ENCODE data around the gene SLC35C1.
A peak's percentile ranks its signal among the peaks of the same experiment; 100 is the strongest.
"Not testable (repeated sequence)": the region's sequence is repeated elsewhere in the genome, so short reads cannot be mapped to it uniquely, and the experiment has no call there.

SLC35C1 gene

DNA sequence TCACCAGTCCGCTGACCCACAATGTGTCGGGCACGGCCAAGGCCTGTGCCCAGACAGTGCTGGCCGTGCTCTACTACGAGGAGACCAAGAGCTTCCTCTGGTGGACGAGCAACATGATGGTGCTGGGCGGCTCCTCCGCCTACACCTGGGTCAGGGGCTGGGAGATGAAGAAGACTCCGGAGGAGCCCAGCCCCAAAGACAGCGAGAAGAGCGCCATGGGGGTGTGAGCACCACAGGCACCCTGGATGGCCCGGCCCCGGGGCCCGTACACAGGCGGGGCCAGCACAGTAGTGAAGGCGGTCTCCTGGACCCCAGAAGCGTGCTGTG lies 6.1 kb downstream of the SLC35C1 start:
- no peak for DNase-seq (ENCODE audit: low read depth)

DNA sequence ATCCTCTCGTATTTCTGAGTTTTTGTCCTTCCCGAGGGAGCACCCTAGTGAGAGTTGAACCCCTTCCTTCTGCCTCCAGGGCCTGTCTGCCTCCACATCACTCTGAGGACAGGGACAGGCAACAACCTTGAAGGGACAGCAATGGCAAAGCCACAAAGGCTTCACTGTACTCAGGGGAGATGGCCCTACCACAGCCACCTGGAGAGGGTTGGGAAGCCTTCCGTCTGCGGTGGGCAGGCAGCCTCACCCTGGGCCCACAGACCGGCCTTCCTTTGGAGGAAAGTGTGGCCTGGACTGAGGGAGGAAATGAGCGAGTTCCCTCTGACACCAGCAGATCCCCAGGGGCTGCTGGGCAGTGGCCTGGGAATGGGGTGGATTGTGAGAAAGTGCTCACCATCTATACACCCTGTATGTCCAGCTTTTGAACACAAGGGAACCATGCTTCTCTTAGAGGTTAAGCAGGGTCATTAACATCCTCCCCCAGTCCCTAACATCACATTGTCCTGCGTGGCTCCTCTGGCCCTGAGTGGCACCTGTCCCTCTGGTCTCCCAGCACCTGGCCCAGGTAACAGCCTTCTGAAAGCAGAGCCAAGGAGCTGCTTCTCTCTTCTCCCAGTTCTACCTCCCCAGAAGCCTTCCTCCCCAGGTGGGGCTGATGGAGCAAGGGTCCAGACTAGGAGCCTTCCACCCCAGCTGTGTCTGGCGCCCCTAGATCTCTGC lies 6.8 kb downstream of the SLC35C1 start:
- no peak for DNase-seq (ENCODE audit: low read depth)

DNA sequence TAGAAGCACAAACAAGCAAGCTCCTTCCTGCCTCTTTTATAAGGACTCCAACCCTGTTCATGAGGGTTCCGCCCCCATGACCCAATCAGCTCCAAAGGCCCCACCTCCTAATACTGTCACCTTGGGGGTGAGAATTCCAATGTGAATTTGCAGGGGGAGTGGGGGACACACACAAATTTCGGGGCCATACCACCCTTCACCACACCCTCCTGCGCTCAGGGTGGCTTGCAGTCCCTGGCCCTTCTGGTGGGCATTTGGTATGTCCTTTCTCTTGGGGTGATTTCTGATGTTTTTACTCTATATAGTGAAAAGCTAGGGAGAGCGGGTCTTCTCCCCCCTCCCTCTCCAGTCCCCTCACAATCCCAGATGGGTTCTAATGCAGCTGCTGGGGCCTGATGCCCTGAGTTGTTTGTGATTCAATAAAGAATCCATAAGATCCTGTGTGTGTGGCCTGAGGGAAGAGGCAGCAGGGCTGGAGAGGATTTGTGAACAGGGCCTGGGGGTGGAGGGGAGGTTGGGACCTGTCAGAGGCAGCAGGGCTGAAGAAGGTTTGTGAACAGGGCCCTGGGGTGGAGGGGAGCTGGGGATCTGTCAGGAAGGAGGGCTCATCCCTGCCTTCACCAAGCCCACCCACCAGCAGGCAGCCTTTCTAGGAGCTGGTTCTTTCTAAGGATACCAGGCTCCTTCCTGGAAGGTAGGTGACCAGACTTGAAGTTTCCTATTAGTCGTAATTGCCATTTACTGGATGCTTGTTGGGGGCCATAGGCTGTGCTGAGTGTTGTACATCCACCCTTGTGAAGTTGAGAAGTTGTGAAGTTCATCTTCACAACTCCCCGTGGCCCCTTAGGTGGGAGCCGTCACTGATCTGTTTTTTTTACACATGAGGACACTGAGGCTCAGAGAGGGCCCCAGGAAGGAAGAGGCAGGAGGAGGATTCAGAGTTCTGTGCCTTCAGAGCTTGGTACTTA lies 7.9 kb downstream of the SLC35C1 start:
- DNase-seq (ENCODE audit: low read depth), result no peak

DNA sequence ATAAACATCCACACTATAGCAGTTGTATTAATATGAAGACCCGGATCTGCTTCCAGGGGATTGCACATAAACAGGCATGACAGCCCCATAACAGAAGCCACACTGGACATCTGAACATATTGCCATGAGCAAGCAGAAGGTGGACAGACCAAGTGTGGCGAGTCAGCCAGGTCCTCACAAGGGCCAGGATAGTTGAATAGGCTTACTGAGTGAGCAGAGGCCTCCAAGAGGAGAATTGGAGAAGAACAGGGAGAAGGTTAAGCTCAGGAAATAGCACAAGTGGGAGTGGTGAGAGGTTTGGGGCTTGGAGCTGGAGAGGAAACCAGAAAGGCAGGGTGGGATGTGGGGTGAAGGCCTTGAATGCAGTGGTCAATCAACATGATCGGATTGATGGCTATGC lies 10.8 kb downstream of the SLC35C1 start:
- no peak for DNase-seq (ENCODE audit: low read depth)

DNA sequence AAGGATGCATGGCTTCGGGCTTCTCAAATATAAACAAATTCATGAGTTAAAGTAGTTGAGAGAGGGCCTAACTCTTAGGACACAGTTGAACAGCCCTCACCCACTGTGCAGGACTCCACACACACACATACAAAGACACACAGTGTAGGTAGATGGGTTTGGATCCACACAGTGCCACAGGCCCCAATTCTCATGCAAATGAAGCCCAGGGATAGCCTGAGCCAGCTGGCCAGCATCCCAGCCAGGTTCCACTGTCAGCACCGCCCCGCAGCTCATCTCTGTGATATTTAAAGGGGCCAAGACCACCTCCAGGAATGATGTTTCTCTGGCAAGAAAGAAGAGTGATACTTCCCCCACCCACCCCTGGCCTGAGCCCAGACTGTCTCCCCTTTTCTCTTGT lies 11.7 kb downstream of the SLC35C1 start:
- no peak for DNase-seq (ENCODE audit: low read depth)

DNA sequence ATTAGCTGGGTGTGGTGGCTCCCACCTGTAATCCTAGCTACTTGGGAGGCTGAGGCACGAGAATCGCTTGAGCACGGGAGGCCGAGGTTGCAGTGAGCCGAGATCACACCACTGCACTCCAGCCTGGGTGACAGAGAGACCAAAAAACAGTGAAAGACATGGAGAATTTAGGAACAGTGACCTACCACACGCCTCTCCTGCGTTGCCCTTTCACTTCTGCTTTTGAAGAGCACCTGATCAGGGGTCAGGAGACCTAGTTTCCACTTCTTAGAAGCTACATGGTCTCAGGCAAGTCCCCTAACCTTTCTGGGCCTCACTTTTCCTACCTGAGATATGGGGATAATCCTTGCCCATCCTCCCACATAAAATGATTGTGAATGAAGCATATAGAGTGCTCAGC lies 12.2 kb downstream of the SLC35C1 start:
- no peak for DNase-seq (ENCODE audit: low read depth)

DNA sequence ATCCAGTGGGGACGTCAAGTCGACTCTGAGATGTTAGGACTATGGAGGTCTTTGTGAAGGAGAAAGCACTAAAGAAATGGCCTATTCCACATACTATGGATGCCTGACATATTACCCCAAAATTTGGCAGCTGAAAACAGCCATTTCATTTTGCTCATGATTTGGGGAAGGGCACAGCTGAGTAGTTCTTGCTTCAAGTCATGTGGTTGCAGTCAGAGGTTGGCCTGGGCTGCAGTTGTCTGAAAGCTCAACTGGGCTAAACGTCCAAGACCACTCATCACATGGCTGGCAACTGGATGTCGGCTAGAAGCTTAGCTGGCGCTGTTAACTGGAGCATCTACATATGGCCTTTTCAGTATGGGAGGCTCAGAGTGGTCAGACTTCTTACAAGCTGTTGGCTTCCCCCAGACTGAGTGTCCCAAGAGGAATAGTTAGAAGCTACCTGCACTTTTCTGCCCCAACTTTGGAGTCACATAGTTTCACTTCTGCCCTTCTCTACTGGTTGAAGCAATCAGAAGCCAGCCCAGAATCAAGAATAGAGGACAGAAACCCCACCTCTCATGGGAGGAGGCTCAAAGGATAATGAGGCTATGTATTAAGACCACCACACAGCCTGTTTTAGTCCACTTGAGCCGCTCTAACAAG lies 14.1 kb downstream of the SLC35C1 start:
- DNase-seq (ENCODE audit: low read depth), result no peak

DNA sequence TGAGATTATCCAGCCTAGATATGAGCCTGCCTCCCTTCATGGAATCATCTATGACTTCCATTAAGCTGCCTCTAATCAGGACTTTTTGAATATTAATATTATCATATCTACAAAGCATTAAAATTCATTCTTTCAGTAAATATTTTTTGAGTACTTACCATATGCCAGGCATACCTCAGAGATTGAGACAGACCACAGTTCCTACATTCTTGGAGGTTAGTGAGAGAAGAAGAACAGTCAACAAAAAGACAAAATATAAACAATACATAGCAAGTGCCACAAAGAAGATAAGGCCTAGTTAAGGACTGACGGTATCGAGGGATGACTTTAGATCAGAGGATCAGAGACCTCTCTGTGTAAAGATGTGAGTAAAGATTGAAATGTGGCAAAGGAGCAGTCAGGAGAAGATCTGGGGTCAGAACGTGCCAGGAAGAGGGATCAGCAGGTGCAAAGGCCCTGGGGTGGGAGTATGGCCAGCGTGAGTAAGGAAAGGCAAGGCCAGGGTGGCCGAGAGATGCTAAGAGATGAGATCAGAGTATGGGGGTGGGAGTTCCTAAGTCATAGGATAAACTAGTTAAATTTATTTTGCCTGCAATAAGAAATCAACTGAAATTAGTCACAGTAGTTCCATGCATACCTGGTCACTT lies 15.4 kb downstream of the SLC35C1 start:
- DNase-seq (ENCODE audit: low read depth), result no peak

DNA sequence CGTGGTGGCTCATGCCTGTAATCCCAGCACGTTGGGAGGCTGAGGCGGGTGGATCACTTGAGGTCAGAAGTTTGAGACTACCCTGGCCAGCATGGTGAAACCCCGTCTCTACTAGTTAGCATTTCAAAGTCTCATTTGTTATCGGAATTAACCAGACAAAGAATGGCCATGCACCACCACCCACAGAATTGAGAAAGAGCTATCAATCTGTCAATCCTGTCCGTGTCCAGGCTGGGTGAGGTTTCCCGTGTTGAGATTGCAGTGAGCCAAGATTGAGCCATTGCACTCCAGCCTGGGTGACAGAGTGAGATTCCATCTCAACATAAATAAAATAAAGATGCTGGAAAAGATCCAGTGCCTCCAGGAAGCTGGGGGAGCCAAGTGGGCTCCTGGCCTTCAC lies 21.5 kb downstream of the SLC35C1 start:
- not testable (repeated sequence) for DNase-seq (ENCODE audit: low read depth)

DNA sequence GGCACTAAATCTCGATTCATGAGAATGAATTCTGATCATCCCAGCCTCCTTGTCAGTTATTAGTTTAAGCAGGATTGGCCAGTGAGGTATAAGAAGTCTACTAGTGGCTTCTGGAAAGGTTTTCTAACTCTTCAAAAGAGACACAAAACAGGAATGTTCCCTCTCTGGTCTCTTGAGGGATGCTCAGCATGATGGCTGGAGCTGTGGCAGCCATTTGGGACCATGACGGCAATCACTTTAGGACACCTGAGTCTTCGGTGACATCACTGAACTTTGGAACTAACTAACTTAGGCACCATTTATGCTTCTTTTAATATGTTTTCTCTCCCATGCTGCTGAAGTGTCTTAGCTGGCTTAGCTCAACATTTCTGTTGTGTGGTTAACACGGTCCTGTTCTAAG lies 22.2 kb downstream of the SLC35C1 start:
- DNase-seq (ENCODE audit: low read depth), result no peak

DNA sequence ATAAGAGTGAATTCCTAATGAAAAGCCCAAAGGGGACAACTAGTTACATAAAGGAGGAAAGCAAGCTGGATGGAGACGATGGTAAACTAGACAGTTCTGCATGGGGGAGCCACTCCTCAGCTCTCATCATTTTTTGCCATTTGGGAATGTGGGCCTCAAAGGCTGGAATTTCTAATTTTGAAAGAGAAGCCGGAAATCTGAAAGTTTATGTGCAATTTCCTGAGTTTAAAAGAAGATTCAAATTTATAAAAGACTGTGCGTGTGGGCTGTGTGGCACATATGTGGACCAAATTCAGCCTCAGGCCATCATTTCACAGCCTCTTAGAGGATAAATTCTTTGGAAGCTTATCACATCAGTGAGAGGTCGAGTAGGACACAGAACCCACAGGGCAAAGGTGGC lies 24.0 kb downstream of the SLC35C1 start:
- no peak for DNase-seq (ENCODE audit: low read depth)

DNA sequence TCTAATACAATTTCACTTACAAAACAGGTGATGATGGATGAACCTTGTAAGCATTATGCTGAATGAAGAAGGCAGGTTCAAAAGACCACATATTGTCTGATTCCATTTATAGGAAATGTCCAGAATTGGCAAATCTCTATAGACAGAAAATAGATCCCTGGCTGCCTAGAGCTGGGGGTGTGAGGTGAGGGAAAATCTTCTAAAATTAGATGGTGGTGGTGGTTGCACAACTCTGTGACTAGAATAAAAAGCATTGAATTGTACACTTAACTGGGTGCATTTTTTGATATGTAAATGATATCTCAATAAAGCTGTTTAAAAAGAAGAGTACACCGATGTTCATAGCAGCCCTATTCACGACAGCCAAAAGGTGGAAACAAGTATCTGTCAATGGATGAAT lies 25.6 kb downstream of the SLC35C1 start:
- no peak for DNase-seq (ENCODE audit: low read depth)

DNA sequence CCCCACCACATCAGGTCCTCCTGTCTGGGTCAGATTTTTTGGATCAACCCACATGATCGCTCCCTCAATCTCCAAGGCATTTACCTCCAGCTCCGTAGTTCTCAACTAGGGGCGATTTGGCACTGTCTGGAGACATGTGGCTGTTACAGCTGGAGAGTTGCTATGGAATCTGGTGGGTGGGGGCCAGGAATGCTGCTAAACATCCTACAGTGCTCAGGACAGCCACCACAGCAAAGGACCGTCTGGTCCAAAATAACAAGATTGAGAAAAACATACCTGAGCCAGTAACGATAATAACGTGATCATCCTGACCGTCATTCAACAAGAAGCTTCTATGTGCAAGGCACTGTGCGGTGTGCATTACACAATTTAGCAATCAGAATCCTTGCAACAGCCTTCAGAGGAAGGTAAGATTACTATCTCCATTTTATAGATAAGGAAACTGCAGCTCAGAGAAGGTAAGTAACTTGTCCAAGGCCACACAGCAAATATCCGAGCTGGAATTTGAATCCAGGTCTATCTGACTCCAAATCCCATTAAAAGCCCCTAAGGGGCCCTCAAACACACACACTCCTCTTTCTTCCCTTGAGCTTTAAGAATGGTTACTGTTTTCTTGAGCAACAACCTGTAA lies 28.0 kb downstream of the SLC35C1 start:
- no peak for DNase-seq (ENCODE audit: low read depth)

DNA sequence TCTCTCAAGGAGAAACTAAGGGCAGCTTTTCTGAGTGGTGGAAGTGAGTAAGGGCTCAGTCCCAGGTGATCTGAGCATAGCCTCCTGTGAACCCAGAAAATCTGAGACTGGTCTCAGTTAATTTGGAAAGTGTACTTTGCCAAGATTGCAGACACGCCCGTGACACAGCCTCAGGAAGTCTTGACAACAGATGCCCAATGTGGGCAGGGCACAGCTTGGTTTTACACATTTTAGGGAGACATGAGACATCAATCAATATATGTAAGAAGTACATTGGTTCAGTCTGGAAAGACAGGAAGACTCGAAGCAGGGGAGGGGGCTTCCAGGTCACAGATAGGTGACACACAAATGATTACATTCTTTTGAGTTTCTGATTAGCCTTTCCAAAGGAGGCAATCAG lies 28.8 kb downstream of the SLC35C1 start:
- DNase-seq (ENCODE audit: low read depth), result no peak

DNA sequence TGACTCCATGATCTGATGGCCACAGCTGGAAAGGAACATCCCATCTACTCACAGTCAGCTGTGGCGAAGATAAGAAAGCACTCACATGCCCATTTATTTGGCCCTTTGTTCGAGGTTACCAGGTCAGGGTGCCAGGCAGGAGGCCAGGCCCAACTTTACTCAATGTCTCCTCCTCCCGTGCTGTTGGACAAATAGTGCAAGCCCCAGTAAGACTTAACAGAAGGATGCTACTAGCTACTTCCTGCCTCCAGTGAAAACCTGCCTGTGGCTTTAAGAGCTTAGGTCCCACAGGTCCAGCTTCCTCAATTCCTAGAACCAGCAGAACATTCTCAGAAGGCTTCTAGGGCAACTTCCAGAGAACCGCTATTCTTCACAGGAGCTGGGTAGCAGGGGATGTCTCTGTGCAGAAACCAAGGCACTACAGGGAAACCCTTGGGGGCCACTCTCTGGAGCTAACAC lies 29.4 kb downstream of the SLC35C1 start:
- no peak for DNase-seq (ENCODE audit: low read depth)

DNA sequence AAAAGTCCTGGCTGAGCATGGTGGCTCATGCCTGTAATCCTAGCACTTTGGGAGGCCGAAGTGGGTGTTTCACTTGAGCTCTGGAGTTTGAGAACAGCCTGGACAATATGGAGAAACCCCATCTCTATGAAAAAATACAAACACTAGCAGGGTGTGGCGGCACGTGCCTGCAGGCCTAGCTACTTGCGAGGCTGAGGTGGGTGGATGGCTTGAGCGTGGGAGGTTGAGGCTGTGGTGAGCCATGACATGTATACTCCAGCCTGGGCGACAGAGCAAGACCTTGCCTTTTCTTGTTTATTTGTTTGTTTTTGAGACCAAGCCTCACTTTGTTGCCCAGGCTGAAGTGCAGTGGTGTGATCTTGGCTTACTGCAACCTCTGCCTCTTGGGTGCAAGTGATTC lies 34.3 kb downstream of the SLC35C1 start:
- DNase-seq (ENCODE audit: low read depth), result no peak

DNA sequence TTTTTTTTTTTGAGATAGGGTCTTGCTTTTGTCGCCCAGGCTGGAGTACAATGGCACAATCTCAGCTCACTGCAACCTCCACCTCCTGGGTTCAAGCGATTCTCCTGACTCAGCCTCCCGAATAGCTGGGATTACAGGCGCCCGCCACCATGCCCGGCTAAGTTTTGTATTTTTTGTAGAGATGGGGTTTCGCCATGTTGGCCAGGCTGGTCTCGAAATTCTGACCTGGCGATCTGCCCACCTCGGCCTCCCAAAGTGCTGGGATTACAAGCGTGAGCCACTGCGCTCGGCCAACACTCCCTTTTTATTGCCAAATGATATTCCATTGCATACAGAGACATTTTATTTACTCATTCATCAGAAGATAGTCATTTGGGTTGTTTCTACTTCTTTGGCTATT lies 35.3 kb downstream of the SLC35C1 start:
- DNase-seq (ENCODE audit: low read depth), result not testable (repeated sequence)

DNA sequence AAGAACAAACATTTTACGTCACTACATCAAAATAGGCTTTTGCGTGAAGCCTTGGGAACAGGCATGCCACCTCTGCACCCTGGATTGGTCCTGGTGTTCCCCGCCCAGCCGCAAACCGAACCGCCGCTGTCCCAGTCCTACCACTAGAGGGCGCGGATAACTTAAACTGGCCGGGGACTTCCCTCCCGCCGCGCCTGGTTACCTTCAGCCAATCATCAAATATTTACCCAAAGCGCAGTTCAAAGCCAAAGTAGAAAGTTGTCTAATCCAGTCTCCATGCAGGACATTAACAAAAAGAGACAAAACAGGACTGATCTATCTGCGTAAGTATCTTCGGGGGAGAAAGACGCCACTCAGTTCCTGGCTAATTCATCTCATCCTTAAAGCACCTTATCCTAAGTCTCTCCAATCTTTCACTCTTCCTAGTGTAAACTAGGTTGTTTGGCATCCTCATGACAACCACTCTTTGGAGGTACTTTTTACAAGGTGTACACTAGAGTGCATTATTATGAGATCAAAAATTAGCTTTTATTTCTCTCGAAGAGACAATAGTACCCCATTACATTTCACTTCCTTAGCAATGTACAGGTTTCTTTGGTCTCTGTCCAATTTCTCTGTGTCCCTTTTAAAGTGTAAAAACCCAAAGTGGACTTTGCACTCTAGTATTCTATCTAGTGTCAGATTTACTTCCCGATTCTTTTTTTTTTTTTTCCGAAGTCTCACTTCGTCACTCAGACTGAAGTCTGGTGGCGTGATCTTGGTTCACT lies 38.4 kb downstream of the SLC35C1 start:
- peak; percentile 50 for DNase-seq (ENCODE audit: low read depth)

DNA sequence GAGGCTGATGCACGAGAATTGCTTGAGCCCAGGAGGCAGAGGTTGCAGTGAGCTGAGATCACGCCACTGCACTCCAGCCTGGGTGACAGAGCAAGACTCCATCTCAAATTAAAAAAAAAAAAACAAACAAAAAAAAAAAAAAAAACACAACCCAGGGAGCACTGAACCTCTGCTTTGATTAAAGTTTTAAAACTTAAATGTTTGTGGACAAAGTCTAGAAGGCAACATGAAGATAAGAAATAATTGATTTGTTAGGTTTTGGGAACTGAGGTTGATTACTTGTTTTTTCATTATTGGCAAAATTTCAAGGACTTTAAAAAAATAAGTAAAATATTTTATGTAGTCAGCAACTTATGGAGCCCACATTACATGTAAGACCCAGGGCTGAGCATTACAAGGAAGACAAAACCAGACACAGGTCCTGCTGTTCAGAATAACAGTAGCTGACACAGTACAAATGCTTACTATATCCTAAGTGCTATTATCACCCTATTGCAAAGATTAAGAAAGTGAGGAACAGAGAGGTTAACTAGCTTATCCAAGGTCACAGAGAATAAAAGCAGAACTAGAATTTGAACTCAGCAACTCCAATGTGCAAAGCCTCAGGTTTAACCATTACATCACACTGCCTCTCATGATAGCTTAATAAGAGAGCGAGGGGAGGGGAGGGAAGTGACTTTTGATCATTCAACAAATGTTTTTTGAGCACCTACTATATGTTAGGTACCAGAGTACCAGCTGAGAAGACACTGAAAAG lies 40.1 kb downstream of the SLC35C1 start:
- no peak for DNase-seq (ENCODE audit: low read depth)

DNA sequence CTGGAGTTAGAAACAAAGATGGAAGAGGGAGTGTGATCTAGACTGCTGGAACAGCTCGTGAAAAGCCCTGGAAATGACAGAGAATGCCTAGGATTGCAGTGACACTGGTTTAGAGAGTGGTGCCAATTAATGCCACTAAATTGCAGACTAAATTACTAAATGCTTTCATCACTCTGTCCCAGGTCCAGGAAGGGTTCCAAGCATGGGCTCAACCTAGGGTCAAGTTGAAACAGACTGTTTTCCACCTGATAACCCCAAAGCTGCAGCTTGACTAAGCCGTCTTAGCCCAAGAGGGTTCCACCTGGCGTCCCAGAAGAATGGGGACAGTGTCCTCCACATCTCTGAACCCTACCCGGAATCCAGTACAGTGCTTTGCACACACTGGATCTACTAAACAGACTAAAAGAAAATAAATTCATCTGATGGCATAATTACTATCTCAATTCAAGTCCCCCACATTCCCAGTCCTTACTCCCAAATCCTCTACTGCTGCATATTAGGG lies 41.3 kb downstream of the SLC35C1 start:
- DNase-seq (ENCODE audit: low read depth), result no peak

Data from HS-27A (cell line).